Gastroesophageal sphincter (tissue), 3 donors: ENCODE data around the gene PIM3.

Source experiments
- EP300 ChIP-seq: sonication (generic); formaldehyde crosslinking; IDR thresholded peaks from one replicate; pipeline ENCODE4 v1.6.1; 2017; ENCODE audit warnings: antibody characterized with exemption, mild to moderate bottlenecking
- POLR2A ChIP-seq, 2 donors: fragments of 450-650 bp; IDR thresholded peaks; one replicate each; pipeline ENCODE4 v1.6.1; 2017; ENCODE audit warnings: antibody characterized with exemption in 2 of 2, mild to moderate bottlenecking in 2 of 2, moderate library complexity in 1 of 2
- TF ChIP-seq, protein P1 (sequence below), 4 experiments: fragments of 200-600 bp in 2 of 4; fragments of 450-650 bp in 2 of 4; sonication (generic) in 1 of 4; IDR thresholded peaks; one replicate each; pipeline ENCODE4 v1.5.1; 2017 to 2019; ENCODE audit warnings: antibody characterized with exemption in 4 of 4, mild to moderate bottlenecking in 2 of 4, moderate library complexity in 2 of 4

GRCh38 chr22:49915610-49916009 is 45.0 kb upstream of the PIM3 start:
- TF ChIP-seq POLR2A (IDR thresholded peaks at IDR 0.05) (no peak), EP300 (no peak)
- TF ChIP-seq, protein P1, sequence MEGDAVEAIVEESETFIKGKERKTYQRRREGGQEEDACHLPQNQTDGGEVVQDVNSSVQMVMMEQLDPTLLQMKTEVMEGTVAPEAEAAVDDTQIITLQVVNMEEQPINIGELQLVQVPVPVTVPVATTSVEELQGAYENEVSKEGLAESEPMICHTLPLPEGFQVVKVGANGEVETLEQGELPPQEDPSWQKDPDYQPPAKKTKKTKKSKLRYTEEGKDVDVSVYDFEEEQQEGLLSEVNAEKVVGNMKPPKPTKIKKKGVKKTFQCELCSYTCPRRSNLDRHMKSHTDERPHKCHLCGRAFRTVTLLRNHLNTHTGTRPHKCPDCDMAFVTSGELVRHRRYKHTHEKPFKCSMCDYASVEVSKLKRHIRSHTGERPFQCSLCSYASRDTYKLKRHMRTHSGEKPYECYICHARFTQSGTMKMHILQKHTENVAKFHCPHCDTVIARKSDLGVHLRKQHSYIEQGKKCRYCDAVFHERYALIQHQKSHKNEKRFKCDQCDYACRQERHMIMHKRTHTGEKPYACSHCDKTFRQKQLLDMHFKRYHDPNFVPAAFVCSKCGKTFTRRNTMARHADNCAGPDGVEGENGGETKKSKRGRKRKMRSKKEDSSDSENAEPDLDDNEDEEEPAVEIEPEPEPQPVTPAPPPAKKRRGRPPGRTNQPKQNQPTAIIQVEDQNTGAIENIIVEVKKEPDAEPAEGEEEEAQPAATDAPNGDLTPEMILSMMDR (IDR thresholded peaks at IDR 0.05) = no peak
